Measurements from ENCODE around the gene CEP72. TPM values are rescaled to one million over a fixed set of nuclear protein-coding genes. Genes with fewer than 3 reads are reported as not detected.

Gene CEP72
- 1 to 10 TPM in 3 of 4 donors, under 1 TPM in 1; 0.83 to 1.8 (median 1.5) TPM for total RNA-seq

GRCh38 chr5:611731-612486 is at the start of gene CEP72:
TSS of gene CEP72 (plus strand) at chr5:612340. CDS start at chr5:612362, 22 bp downstream.
- intact Hi-C loops (cut with DNase I): loop anchor here (5.0 kb wide), 1 partner anchor 140 kb away; no protein-coding TSS in a partner anchor
- WGBS: 0% methylated on average over 11 of the region's 72 CpGs

GRCh38 chr5:565782-566440 is 46.2 kb upstream of the CEP72 start:
- no peaks in the 10 kb centered on the region for H3K36me3 ChIP-seq
- TF ChIP-seq POLR2A (IDR thresholded peaks at IDR 0.05; ENCODE audit: low read depth) (no peak), POLR2AphosphoS5 (IDR thresholded peaks at IDR 0.05) (no peak), CTCF (IDR thresholded peaks at IDR 0.05) (no peak), EP300 (IDR thresholded peaks at IDR 0.05) (no peak)
- H3K27me3 ChIP-seq: peaks cover 0 to 70% (median 10%) of the 10 kb centered on the region in 4 donors
- H3K27ac ChIP-seq (replicated peaks in 1 of 4): no peak overlapping the region
- no peak for DNase-seq (ENCODE audit: extremely low spot score)
- no peaks in the 10 kb centered on the region for H3K9me3 ChIP-seq
- WGBS: 65% methylated on average over 5 of the region's 20 CpGs
- H3K4me3 ChIP-seq: no peak overlapping the region
- intact Hi-C loops (cut with DNase I): no loop called here
- peaks cover 0 to 10% (median 2%) of the 10 kb centered on the region in 4 donors for H3K4me1 ChIP-seq

More at GRCh38 chr5:611731-612486, at the start of gene CEP72:
- peaks cover 0 to 21% (median 0%) of the 10 kb centered on the region in 4 donors for H3K27me3 ChIP-seq
- peak within 1 kb of the TSS; percentile 35 to 55 (median 48) for H3K27ac ChIP-seq (replicated peaks in 1 of 4)
- H3K4me3 ChIP-seq: peak within 1 kb of the TSS; percentile 69 to 98 (median 86)
- H3K36me3 ChIP-seq: no peaks in the 10 kb centered on the region
- peak; percentile 95 for DNase-seq (ENCODE audit: extremely low spot score)
- peak in 1 of 2 donors; percentile 55 for TF ChIP-seq POLR2AphosphoS5 (IDR thresholded peaks at IDR 0.05)
- no peak for TF ChIP-seq EP300 (IDR thresholded peaks at IDR 0.05)
- peaks cover 10 to 25% (median 18%) of the 10 kb centered on the region in 4 donors for H3K4me1 ChIP-seq
- H3K9me3 ChIP-seq: no peaks in the 10 kb centered on the region

- Histone ChIP-seq H3K27ac (replicated peaks in 1 of 4) (no peak overlapping the region), H3K4me3 (no peak overlapping the region), H3K4me1 (peaks cover 0 to 7% (median 2%) of the 10 kb centered on the region in 4 donors), H3K27me3 (peaks cover 0 to 68% (median 8%) of the 10 kb centered on the region in 4 donors), H3K9me3 (no peaks in the 10 kb centered on the region), H3K36me3 (no peaks in the 10 kb centered on the region)
- intact Hi-C loops (cut with DNase I): no loop called here
- no peak for DNase-seq (ENCODE audit: extremely low spot score)
- TF ChIP-seq CTCF (IDR thresholded peaks at IDR 0.05): no peak
- no peak for TF ChIP-seq EP300 (IDR thresholded peaks at IDR 0.05)
- no peak for TF ChIP-seq POLR2AphosphoS5 (IDR thresholded peaks at IDR 0.05)
- no peak for TF ChIP-seq POLR2A (IDR thresholded peaks at IDR 0.05; ENCODE audit: low read depth)
- 86% methylated on average over 16 of the region's 16 CpGs for WGBS
These were observed 45.4 kb upstream of the CEP72 start for GRCh38 chr5:566636-567309.

- Histone ChIP-seq H3K4me1 (peaks cover 0 to 7% (median 2%) of the 10 kb centered on the region in 4 donors), H3K4me3 (no peak overlapping the region), H3K9me3 (no peaks in the 10 kb centered on the region), H3K27me3 (peaks cover 0 to 71% (median 8%) of the 10 kb centered on the region in 4 donors), H3K27ac (replicated peaks in 1 of 4) (no peak overlapping the region), H3K36me3 (no peaks in the 10 kb centered on the region)
- DNase-seq (ENCODE audit: extremely low spot score): no peak
- intact Hi-C loops (cut with DNase I): no loop called here
- WGBS: 86% methylated on average over 9 of the region's 13 CpGs
- TF ChIP-seq CTCF (IDR thresholded peaks at IDR 0.05) (no peak), EP300 (IDR thresholded peaks at IDR 0.05) (no peak), POLR2AphosphoS5 (IDR thresholded peaks at IDR 0.05) (no peak), POLR2A (IDR thresholded peaks at IDR 0.05; ENCODE audit: low read depth) (no peak)
These were observed 44.5 kb upstream of the CEP72 start for GRCh38 chr5:567664-568060.

All from esophagus muscularis mucosa (tissue), 4 donors.